Neural cell (in vitro differentiated cells): ENCODE measurements around the gene RADIL. TPM values are rescaled to one million over a fixed set of nuclear protein-coding genes. Genes with fewer than 3 reads are reported as not detected.

ENCODE experiments used
- H2AFZ ChIP-seq: fragments of 200-600, 300-800 bp; sonication (generic), shearing (Covaris generic); 2 replicates; pipeline ENCODE4 v1.6.0; 2014; ENCODE audit warnings: low read depth, mild to moderate bottlenecking, antibody characterized with exemption, low read length, moderate library complexity
- H3F3A ChIP-seq: fragments of 200-600 bp; shearing (Covaris generic); 2 replicates; pipeline ENCODE4 v1.6.1; 2016; ENCODE audit warnings: mild to moderate bottlenecking, moderate library complexity, mixed read lengths, antibody characterized with exemption, low read length; ENCODE audit not compliant: insufficient read depth, poor library complexity, severe bottlenecking
- H3K27ac ChIP-seq: fragments of 200-600, 300-800 bp; sonication (generic), shearing (Covaris generic); 2 replicates; pipeline ENCODE4 v1.5.1; 2014; ENCODE audit warnings: mild to moderate bottlenecking, low read length, moderate library complexity
- H3K27me3 ChIP-seq: fragments of 300-800, 200-600 bp; sonication (generic), shearing (Covaris generic); 2 replicates; pipeline ENCODE4 v1.6.0; 2014; ENCODE audit warnings: mild to moderate bottlenecking, low read depth, low read length, moderate library complexity; ENCODE audit not compliant: insufficient read depth
- H3K36me3 ChIP-seq: fragments of 300-800, 200-600 bp; sonication (generic), shearing (Covaris generic); 2 replicates; pipeline ENCODE4 v1.5.1; 2014; ENCODE audit warnings: mild to moderate bottlenecking, antibody characterized with exemption, low read length, moderate library complexity; ENCODE audit not compliant: insufficient read depth
- H3K4me2 ChIP-seq: fragments of 300-800, 200-600 bp; sonication (generic), shearing (Covaris generic); 2 replicates; pipeline ENCODE4 v1.6.0; 2014; ENCODE audit warnings: mild to moderate bottlenecking, low read length
- H3K4me3 ChIP-seq: fragments of 300-800, 200-600 bp; sonication (generic), shearing (Covaris generic); 2 replicates; pipeline ENCODE4 v1.5.1; 2014; ENCODE audit warnings: mild to moderate bottlenecking, low read length, moderate library complexity
- H3K79me2 ChIP-seq: fragments of 200-600 bp; shearing (Covaris generic); replicated peaks from 2 replicates; pipeline ENCODE4 v1.6.0; 2014; ENCODE audit warnings: mild to moderate bottlenecking, low read length, moderate library complexity; ENCODE audit not compliant: insufficient read depth
- H3K9ac ChIP-seq: fragments of 300-800, 200-600 bp; sonication (generic), shearing (Covaris generic); 2 replicates; pipeline ENCODE4 v1.6.1; 2016; ENCODE audit warnings: mild to moderate bottlenecking, low read length, mixed read lengths
- H3K9me2 ChIP-seq: fragments of 200-600 bp; shearing (Covaris generic); 2 replicates; pipeline ENCODE4 v1.6.1; 2016; ENCODE audit warnings: mild to moderate bottlenecking, low read length, mixed read lengths; ENCODE audit not compliant: insufficient read depth
- H3K9me3 ChIP-seq: fragments of 200-600, 300-800 bp; sonication (generic), shearing (Covaris generic); 2 replicates; pipeline ENCODE4 v1.6.1; 2016; ENCODE audit warnings: mild to moderate bottlenecking, mixed run types, low read length, moderate library complexity, mixed read lengths
- H4K20me1 ChIP-seq: fragments of 200-600 bp; shearing (Covaris generic); 2 replicates; pipeline ENCODE4 v1.6.1; 2016; ENCODE audit warnings: mild to moderate bottlenecking, mixed run types; ENCODE audit not compliant: insufficient read depth
- CTCF ChIP-seq: fragments of 450-650 bp; IDR thresholded peaks from 2 replicates; pipeline ENCODE4 v1.5.1; 2014; ENCODE audit warnings: antibody characterized with exemption, mild to moderate bottlenecking, moderate library complexity; ENCODE audit not compliant: poor library complexity, severe bottlenecking
- EP300 ChIP-seq: fragments of 450-650 bp; conservative IDR thresholded peaks from 2 replicates; pipeline ENCODE4 v1.6.1; 2014; ENCODE audit warnings: antibody characterized with exemption, mild to moderate bottlenecking, moderate library complexity; ENCODE audit not compliant: poor library complexity, severe bottlenecking
- EZH2 ChIP-seq: fragments of 200-600, 300-800 bp; shearing (Covaris generic), sonication (generic); IDR thresholded peaks from 2 replicates; pipeline ENCODE4 v1.6.1; 2014; ENCODE audit warnings: antibody characterized with exemption, low read length, borderline replicate concordance, mild to moderate bottlenecking; ENCODE audit not compliant: insufficient read depth, poor library complexity, severe bottlenecking
- MXI1 ChIP-seq: fragments of 450-650 bp; conservative IDR thresholded peaks from 2 replicates; pipeline ENCODE4 v1.6.1; 2014; ENCODE audit warnings: antibody characterized with exemption, mild to moderate bottlenecking; ENCODE audit not compliant: poor library complexity, severe bottlenecking
- POLR2AphosphoS5 ChIP-seq: IDR thresholded peaks from 2 replicates; pipeline ENCODE4 v1.6.1; 2012
- RAD21 ChIP-seq: fragments of 450-650 bp; conservative IDR thresholded peaks from 2 replicates; pipeline ENCODE4 v1.6.1; 2014; ENCODE audit warnings: antibody characterized with exemption, mild to moderate bottlenecking, moderate library complexity
- REST ChIP-seq: IDR thresholded peaks from 2 replicates; pipeline ENCODE4 v1.6.1; 2012; ENCODE audit warnings: borderline replicate concordance
- SMC3 ChIP-seq: fragments of 450-650 bp; conservative IDR thresholded peaks from 2 replicates; pipeline ENCODE4 v1.6.1; 2014; ENCODE audit warnings: antibody characterized with exemption, mild to moderate bottlenecking, moderate library complexity; ENCODE audit not compliant: poor library complexity
- TAF1 ChIP-seq: IDR thresholded peaks from 2 replicates; pipeline ENCODE4 v1.6.1; 2012; ENCODE audit warnings: low read depth
- polyA plus RNA-seq: library from polyadenylated mRNA; depleted of rRNA; stranded (reverse); fragments of >200 nt; gene quantifications from 2 replicates; pipeline ENCODE4 v1.2.3, GENCODE V29; 2014

RADIL gene
- polyA plus RNA-seq, 1 donor from 2014 or later = 4.1 TPM

- H3K9me3 ChIP-seq = no peaks in the 10 kb centered on the region
- H4K20me1 ChIP-seq = no peaks in the 10 kb centered on the region
- H3K9me2 ChIP-seq = no peaks in the 10 kb centered on the region
- no peak overlapping the region for H3K4me2 ChIP-seq
- no peak overlapping the region for H3K27ac ChIP-seq
- H3K27me3 ChIP-seq = no peaks in the 10 kb centered on the region
- H3K79me2 ChIP-seq = no peaks in the 10 kb centered on the region
- no peaks in the 10 kb centered on the region for H3K36me3 ChIP-seq
- H3K4me3 ChIP-seq = no peak overlapping the region
- no peaks in the 10 kb centered on the region for H3F3A ChIP-seq
- no peak overlapping the region for H3K9ac ChIP-seq
- no peak overlapping the region for H2AFZ ChIP-seq
- TF ChIP-seq SMC3 (no peak), EZH2 (no peak), TAF1 (no peak), POLR2AphosphoS5 (no peak), EP300 (no peak), MXI1 (no peak), CTCF (no peak), REST (no peak), RAD21 (no peak)
Observed at GRCh38 chr7:4836206-4836661, 47.3 kb downstream of the RADIL start.

- no peaks in the 10 kb centered on the region for H3K9me2 ChIP-seq
- no peak overlapping the region for H3K4me2 ChIP-seq
- H3K27ac ChIP-seq = no peak overlapping the region
- no peak overlapping the region for H3K4me3 ChIP-seq
- H3K27me3 ChIP-seq = no peaks in the 10 kb centered on the region
- no peak for TF ChIP-seq EP300
- H3K9ac ChIP-seq = no peak overlapping the region
- H3F3A ChIP-seq = no peaks in the 10 kb centered on the region
- no peaks in the 10 kb centered on the region for H3K79me2 ChIP-seq
- H3K9me3 ChIP-seq = no peaks in the 10 kb centered on the region
- H2AFZ ChIP-seq = no peak overlapping the region
- H3K36me3 ChIP-seq = no peaks in the 10 kb centered on the region
- no peaks in the 10 kb centered on the region for H4K20me1 ChIP-seq
Observed at GRCh38 chr7:4835398-4836205, 47.9 kb downstream of the RADIL start.
